GM12874 (cell line): ENCODE results near the gene HPCAL1.

Experiments
- TF ChIP-seq, protein P1 (sequence below): IDR thresholded peaks from 2 replicates; pipeline ENCODE4 v1.5.1; 2011; ENCODE audit warnings: low read depth, mild to moderate bottlenecking, control low read depth, low read length, moderate library complexity; ENCODE audit not compliant: insufficient read depth

HPCAL1 gene

GRCh38 chr2:10328670-10329579, 26.2 kb downstream of the HPCAL1 start:
- TF ChIP-seq, protein P1, sequence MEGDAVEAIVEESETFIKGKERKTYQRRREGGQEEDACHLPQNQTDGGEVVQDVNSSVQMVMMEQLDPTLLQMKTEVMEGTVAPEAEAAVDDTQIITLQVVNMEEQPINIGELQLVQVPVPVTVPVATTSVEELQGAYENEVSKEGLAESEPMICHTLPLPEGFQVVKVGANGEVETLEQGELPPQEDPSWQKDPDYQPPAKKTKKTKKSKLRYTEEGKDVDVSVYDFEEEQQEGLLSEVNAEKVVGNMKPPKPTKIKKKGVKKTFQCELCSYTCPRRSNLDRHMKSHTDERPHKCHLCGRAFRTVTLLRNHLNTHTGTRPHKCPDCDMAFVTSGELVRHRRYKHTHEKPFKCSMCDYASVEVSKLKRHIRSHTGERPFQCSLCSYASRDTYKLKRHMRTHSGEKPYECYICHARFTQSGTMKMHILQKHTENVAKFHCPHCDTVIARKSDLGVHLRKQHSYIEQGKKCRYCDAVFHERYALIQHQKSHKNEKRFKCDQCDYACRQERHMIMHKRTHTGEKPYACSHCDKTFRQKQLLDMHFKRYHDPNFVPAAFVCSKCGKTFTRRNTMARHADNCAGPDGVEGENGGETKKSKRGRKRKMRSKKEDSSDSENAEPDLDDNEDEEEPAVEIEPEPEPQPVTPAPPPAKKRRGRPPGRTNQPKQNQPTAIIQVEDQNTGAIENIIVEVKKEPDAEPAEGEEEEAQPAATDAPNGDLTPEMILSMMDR = no peak

GRCh38 chr2:10329580-10329879, 26.8 kb downstream of the HPCAL1 start:
- TF ChIP-seq, protein P1 = no peak

DNA sequence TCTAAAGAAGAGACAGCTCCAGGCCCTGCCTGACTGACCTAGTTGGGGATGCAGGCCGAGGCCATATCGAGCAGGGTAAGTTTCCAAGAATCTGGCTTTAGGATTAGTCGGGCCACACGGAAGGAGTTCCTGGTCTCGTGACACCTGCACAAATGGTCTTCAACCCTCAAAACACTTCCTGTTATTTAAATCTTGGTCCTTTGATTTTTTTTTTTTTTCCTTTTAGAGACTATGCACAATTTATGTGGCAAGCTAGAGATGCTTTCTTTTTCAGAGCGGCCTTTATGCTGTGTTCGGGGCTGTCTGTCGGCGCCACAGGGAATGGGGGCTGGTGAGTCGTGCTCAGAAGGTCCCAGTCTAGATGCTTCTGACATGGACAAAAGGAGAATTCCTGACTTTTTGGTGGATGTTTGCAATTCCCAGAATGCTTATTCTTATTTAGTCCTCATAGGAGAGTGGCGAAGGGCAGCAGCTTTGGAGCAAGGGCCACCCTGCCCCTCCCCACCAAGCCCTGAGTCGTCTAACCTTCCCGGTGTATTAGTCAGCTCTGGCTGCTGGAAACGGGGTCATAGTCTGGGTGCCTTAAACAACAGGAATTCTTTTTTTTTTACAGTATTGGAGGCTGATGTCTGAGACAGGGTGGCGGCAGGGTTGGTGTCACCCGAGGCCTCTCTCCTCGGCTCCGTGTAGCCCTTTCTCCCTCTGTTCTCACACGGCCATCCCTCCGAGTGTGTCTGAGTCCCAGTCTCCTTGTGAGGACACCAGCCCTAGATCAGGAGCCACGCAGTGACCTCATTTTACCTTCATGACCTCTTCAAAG, 27.4 kb downstream of the HPCAL1 start:
- TF ChIP-seq, protein P1 = no peak

- TF ChIP-seq, protein P1 = no peak
These were observed 28.0 kb downstream of the HPCAL1 start for GRCh38 chr2:10330700-10331026.

DNA sequence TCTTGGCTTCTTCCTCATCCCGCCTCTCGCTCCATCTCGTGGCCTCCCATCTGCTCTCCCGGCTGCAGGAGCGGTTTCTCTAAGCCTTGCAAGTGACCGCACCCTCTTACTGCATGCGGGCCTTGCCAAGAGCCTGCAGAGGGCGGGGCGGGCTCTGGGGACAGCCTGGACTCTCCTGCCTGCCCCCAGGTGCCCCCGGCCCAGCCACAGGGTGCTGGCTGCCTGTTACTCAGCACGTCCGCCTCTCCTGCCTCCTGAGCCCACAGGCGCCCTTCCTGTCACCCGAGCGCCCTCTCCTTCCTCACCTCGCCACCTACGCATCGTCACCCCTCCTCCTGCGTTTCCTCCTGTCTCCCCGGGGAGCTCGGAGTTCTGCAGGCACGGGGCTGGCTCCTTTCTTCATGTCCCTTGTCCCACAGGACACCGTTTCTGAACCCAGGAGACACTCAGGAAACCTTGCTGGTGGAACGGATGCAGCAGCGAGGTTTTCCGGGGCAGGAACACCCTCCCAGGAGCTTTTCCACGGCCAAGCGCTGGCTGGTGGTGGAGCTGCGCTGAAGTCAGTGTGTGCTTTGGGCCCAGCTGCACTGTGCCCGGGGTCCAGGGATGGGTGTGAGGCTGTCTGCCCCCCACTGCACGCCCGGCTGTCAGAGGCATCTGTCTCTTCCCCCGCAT, 28.5 kb downstream of the HPCAL1 start:
- TF ChIP-seq, protein P1 = no peak

DNA sequence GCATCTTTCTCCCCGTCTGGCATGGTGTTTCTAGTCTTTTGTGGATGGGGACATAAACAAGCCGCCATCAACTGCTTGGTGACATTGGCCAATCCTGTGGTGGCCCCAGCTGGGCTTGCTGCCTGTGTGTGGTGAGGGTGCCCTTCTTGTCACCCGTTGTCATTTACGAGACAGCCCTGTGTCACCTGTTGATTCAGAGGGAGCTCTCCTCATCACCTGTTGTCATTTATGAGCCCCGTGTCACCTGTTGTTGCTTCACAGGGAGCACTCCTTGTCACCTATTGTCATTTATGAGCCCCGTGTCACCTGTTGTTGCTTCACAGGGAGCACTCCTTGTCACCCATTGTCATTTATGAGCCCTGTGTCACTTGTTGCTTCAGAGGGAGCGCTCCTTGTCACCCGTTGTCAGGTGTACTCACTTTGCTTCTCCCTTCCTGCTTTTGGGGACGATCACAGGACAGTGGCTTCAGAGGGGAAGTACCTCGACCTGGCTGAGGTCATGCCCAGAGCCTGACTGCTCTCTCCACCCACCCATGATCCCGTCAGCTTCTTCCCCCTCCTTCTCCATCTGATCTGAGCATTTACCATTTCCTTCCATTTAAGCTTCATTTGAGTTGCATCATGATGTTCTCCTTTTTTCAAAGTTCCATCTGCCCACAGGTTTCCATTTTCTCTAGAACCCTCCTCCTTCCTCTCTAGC, 29.1 kb downstream of the HPCAL1 start:
- TF ChIP-seq, protein P1 = no peak
